Measurements from ENCODE around the gene MOB3B.

The MOB3B gene

DNA sequence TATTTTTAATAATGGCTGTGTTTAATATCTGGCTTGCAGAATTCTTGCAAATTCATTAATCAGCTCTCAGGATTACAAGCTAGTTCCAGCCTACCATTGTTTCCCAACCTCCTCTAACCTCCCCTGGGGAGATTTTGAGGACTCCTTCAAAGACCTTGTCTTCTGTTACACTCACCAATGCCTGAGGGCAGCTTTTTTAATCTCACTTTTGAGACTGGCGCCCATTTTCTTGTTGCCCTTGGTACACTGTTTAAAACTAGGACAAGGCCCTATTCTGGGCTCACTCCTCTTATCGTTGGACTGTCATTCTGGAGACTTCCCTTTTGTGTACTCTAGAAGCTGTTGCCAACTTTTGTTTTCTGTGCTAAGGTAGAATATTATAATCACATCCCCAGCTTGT is 219.0 kb downstream of the MOB3B start:
- no peaks in the 10 kb centered on the region for H3K9me2 ChIP-seq (ENCODE audit: low read depth, low read length)
- no peaks in the 10 kb centered on the region for H3K4me1 ChIP-seq (ENCODE audit: insufficient read depth, low read length, severe bottlenecking)
- no peak overlapping the region for H3K4me3 ChIP-seq (ENCODE audit: low read depth, low read length, poor library complexity, severe bottlenecking)
- H3K9me3 ChIP-seq (ENCODE audit: low read length) = no peaks in the 10 kb centered on the region
- H3F3A ChIP-seq (ENCODE audit: insufficient read depth, low read length) = no peaks in the 10 kb centered on the region
- H2AFZ ChIP-seq (ENCODE audit: low read length) = no peak overlapping the region
- H3K9ac ChIP-seq (ENCODE audit: low read length) = no peak overlapping the region
- no peak overlapping the region for H3K27ac ChIP-seq (ENCODE audit: low read depth, low read length, poor library complexity, severe bottlenecking)
- TF ChIP-seq, protein P1, sequence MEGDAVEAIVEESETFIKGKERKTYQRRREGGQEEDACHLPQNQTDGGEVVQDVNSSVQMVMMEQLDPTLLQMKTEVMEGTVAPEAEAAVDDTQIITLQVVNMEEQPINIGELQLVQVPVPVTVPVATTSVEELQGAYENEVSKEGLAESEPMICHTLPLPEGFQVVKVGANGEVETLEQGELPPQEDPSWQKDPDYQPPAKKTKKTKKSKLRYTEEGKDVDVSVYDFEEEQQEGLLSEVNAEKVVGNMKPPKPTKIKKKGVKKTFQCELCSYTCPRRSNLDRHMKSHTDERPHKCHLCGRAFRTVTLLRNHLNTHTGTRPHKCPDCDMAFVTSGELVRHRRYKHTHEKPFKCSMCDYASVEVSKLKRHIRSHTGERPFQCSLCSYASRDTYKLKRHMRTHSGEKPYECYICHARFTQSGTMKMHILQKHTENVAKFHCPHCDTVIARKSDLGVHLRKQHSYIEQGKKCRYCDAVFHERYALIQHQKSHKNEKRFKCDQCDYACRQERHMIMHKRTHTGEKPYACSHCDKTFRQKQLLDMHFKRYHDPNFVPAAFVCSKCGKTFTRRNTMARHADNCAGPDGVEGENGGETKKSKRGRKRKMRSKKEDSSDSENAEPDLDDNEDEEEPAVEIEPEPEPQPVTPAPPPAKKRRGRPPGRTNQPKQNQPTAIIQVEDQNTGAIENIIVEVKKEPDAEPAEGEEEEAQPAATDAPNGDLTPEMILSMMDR (IDR thresholded peaks at IDR 0.05; ENCODE audit: low read length) = no peak
- TF ChIP-seq EZH2 (IDR thresholded peaks at IDR 0.05; ENCODE audit: borderline replicate concordance, low read length) = no peak
- no peaks in the 10 kb centered on the region for H3K27me3 ChIP-seq (ENCODE audit: insufficient read depth, low read length)
- no peaks in the 10 kb centered on the region for H4K20me1 ChIP-seq (ENCODE audit: insufficient read depth, low read length)
- no peaks in the 10 kb centered on the region for H3K36me3 ChIP-seq (ENCODE audit: insufficient read depth, low read length)
- no peaks in the 10 kb centered on the region for H3K79me2 ChIP-seq (ENCODE audit: insufficient read depth, low read length)
- H3K4me2 ChIP-seq (ENCODE audit: low read length) = no peak overlapping the region

DNA sequence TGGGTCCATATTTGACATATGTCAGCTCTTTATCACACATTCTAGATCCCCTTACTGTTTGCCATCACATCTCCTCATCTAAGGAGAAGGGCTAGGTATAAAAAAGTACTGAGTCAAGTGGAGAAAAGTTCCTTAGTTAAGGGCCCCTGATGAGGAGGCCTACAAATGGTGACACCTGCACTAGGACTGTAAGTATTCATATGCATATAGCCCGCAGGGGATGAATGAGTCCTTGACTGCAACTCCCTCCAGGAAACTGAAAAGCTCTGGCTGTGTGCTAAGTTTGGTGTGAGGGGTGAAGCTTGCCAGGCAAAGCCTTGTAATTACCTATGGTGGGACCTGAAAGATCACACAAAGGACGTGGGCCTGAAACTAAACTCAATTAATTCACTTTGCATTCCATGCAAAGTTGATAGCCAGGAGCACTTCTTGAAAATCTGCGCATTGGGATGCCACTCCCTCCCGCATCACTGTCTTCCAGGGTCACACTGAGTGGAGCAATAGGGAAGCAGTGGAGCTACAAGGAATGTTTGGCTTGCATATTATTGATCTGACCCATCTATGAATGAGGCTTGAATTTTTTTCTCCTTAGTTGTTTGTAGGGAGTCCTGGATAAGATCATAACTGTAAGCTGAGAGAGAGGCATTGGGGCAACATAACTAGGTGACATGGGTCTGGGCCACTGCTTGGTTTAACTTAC is 220.8 kb downstream of the MOB3B start:
- H3K4me1 ChIP-seq (ENCODE audit: insufficient read depth, low read length, severe bottlenecking) = no peaks in the 10 kb centered on the region
- no peak overlapping the region for H2AFZ ChIP-seq (ENCODE audit: low read length)
- H3F3A ChIP-seq (ENCODE audit: insufficient read depth, low read length) = no peaks in the 10 kb centered on the region
- H3K79me2 ChIP-seq (ENCODE audit: insufficient read depth, low read length) = no peaks in the 10 kb centered on the region
- H3K9me3 ChIP-seq (ENCODE audit: low read length) = no peaks in the 10 kb centered on the region
- H3K27ac ChIP-seq (ENCODE audit: low read depth, low read length, poor library complexity, severe bottlenecking) = no peak overlapping the region
- H3K9me2 ChIP-seq (ENCODE audit: low read depth, low read length) = no peaks in the 10 kb centered on the region
- H3K4me3 ChIP-seq (ENCODE audit: low read depth, low read length, poor library complexity, severe bottlenecking) = no peak overlapping the region
- H3K4me2 ChIP-seq (ENCODE audit: low read length) = no peak overlapping the region
- TF ChIP-seq EZH2 (IDR thresholded peaks at IDR 0.05; ENCODE audit: borderline replicate concordance, low read length) = no peak
- TF ChIP-seq, protein P1 (IDR thresholded peaks at IDR 0.05; ENCODE audit: low read length) = no peak
- no peak overlapping the region for H3K9ac ChIP-seq (ENCODE audit: low read length)
- no peaks in the 10 kb centered on the region for H3K36me3 ChIP-seq (ENCODE audit: insufficient read depth, low read length)
- no peaks in the 10 kb centered on the region for H4K20me1 ChIP-seq (ENCODE audit: insufficient read depth, low read length)
- H3K27me3 ChIP-seq (ENCODE audit: insufficient read depth, low read length) = no peaks in the 10 kb centered on the region

DNA sequence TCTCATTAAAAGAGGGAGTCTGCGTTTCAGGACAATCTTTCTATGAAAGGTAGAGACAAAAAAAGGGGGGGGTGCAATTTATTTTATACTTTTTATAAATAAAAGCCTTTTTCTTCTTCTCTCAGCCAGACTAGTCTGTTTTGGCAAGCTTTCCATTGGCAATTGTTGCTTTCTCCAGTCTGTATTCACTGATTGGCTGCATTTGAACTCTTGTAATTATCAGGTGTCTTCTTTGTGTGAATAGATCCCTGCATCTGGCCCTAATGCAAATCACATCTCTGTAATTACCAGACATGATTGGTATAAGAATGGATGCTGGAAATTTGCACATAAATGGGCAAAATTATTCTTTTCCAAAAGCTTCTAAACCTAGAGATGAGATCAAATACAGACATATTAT is 225.1 kb downstream of the MOB3B start:
- Histone ChIP-seq H3K9me3 (ENCODE audit: low read length) (no peaks in the 10 kb centered on the region), H3K9ac (ENCODE audit: low read length) (no peak overlapping the region), H3K27ac (ENCODE audit: low read depth, low read length, poor library complexity, severe bottlenecking) (no peak overlapping the region), H3F3A (ENCODE audit: insufficient read depth, low read length) (no peaks in the 10 kb centered on the region), H3K4me2 (ENCODE audit: low read length) (no peak overlapping the region), H3K79me2 (ENCODE audit: insufficient read depth, low read length) (no peaks in the 10 kb centered on the region), H3K9me2 (ENCODE audit: low read depth, low read length) (no peaks in the 10 kb centered on the region), H3K4me1 (ENCODE audit: insufficient read depth, low read length, severe bottlenecking) (no peaks in the 10 kb centered on the region), H3K4me3 (ENCODE audit: low read depth, low read length, poor library complexity, severe bottlenecking) (no peak overlapping the region), H4K20me1 (ENCODE audit: insufficient read depth, low read length) (no peaks in the 10 kb centered on the region), H2AFZ (ENCODE audit: low read length) (no peak overlapping the region), H3K36me3 (ENCODE audit: insufficient read depth, low read length) (no peaks in the 10 kb centered on the region), H3K27me3 (ENCODE audit: insufficient read depth, low read length) (no peaks in the 10 kb centered on the region)
- TF ChIP-seq, protein P1 (IDR thresholded peaks at IDR 0.05; ENCODE audit: low read length) = no peak
- TF ChIP-seq EZH2 (IDR thresholded peaks at IDR 0.05; ENCODE audit: borderline replicate concordance, low read length) = no peak
